Nephron (organoid): ENCODE results near the gene MTCL3.

ENCODE experiments used
- H3K27ac Mint-ChIP-seq, 3 experiments: 2 replicates each; pipeline ENCODE4 v1.8.0; 2020; ENCODE audit warnings: mixed read lengths in 3 of 3, mild to moderate bottlenecking in 2 of 3, moderate library complexity in 1 of 3
- H3K27me3 Mint-ChIP-seq: 2 replicates; pipeline ENCODE4 v1.8.0; 2021; ENCODE audit warnings: low read depth, mild to moderate bottlenecking, moderate library complexity, mixed read lengths
- H3K36me3 Mint-ChIP-seq: 2 replicates; pipeline ENCODE4 v1.8.0; 2020; ENCODE audit warnings: low read depth, mixed read lengths
- H3K4me1 Mint-ChIP-seq: 2 replicates; pipeline ENCODE4 v1.8.0; 2020; ENCODE audit warnings: mixed read lengths
- H3K4me3 Mint-ChIP-seq, 3 experiments: 2 replicates each; pipeline ENCODE4 v1.8.0; 2020; ENCODE audit warnings: mild to moderate bottlenecking in 3 of 3, mixed read lengths in 3 of 3, moderate library complexity in 2 of 3
- H3K9me3 Mint-ChIP-seq: 2 replicates; pipeline ENCODE4 v1.8.0; 2020; ENCODE audit warnings: mixed read lengths
- TF ChIP-seq, protein P1 (sequence below), 3 experiments: fragments of 200-600 bp; sonication (generic); IDR thresholded peaks; one replicate each; pipeline ENCODE4 v1.5.0; 2021; ENCODE audit warnings: antibody characterized with exemption in 3 of 3; ENCODE audit not compliant: unreplicated experiment in 3 of 3

The MTCL3 gene

DNA sequence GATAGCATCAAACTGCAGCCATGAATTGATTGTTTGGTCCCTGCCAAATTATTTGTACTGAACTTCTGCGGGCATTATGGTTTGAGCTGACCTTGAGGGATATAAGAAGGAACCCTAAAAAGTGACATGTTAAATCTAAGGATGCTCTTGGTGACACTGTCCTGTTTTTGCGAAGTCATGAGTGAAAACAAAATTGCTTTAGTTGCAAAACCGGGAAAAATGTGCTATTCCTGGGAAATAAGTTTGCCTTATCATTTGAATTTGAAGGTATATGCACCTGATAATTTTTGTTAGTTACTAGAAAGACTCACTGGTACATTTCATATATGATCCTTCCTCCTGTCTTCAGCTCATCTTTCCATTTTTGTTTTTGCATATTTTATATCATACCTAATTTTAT is 67.7 kb downstream of the MTCL3 start:
- TF ChIP-seq, protein P1, sequence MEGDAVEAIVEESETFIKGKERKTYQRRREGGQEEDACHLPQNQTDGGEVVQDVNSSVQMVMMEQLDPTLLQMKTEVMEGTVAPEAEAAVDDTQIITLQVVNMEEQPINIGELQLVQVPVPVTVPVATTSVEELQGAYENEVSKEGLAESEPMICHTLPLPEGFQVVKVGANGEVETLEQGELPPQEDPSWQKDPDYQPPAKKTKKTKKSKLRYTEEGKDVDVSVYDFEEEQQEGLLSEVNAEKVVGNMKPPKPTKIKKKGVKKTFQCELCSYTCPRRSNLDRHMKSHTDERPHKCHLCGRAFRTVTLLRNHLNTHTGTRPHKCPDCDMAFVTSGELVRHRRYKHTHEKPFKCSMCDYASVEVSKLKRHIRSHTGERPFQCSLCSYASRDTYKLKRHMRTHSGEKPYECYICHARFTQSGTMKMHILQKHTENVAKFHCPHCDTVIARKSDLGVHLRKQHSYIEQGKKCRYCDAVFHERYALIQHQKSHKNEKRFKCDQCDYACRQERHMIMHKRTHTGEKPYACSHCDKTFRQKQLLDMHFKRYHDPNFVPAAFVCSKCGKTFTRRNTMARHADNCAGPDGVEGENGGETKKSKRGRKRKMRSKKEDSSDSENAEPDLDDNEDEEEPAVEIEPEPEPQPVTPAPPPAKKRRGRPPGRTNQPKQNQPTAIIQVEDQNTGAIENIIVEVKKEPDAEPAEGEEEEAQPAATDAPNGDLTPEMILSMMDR (IDR thresholded peaks at IDR 0.05; ENCODE audit: unreplicated experiment in 3 of 3): no peak
- Mint-ChIP-seq H3K4me3 (no peak overlapping the region), H3K27me3 (no peaks in the 10 kb centered on the region), H3K36me3 (no peaks in the 10 kb centered on the region), H3K9me3 (no peaks in the 10 kb centered on the region), H3K27ac (no peak overlapping the region), H3K4me1 (peaks cover 25% of the 10 kb centered on the region)

DNA sequence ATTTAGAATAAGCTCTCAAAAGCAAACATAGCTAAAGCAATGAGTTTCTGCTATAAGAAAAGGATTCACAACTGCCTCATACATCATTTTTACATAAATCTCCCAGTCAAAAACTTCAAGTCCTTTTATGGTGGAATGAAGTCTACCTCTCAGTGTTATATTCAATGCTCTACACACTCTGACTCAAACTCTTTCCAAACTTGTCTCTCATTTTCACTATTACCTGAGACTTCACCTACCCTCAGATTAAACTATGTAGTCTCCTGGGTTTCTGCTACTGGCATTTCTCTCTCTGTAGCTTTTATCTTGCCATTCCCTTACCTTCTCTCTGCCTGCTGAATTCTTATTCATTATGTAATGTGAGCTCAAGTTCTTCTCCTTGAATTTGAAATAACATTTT is 71.4 kb downstream of the MTCL3 start:
- TF ChIP-seq, protein P1 (IDR thresholded peaks at IDR 0.05; ENCODE audit: unreplicated experiment in 3 of 3): no peak
- Mint-ChIP-seq H3K9me3 (no peaks in the 10 kb centered on the region), H3K4me3 (no peak overlapping the region), H3K27me3 (no peaks in the 10 kb centered on the region), H3K27ac (no peak overlapping the region), H3K4me1 (peaks cover 4% of the 10 kb centered on the region), H3K36me3 (no peaks in the 10 kb centered on the region)

DNA sequence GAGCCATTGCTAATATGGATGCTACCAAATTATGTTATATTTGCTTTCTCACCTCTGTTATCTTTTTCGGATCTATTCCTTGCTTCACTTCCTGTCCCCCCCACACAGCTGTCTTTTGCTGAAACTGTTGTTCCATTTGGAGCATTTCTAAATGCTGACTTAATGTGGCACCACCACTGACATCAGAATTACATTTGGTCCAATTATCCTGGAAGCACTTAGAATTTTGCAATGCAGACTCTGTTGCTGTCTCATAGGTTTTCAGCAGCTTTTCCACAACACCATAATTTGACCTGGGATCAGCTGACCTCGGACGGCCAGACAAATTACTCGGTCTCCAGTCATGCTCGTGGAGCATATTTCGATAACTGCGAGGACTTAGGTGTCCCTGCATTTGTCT is 72.8 kb downstream of the MTCL3 start:
- H3K27me3 Mint-ChIP-seq: no peaks in the 10 kb centered on the region
- H3K27ac Mint-ChIP-seq: no peak overlapping the region
- H3K4me3 Mint-ChIP-seq: no peak overlapping the region
- H3K36me3 Mint-ChIP-seq: no peaks in the 10 kb centered on the region
- TF ChIP-seq, protein P1 (IDR thresholded peaks at IDR 0.05; ENCODE audit: unreplicated experiment in 3 of 3): no peak
- no peaks in the 10 kb centered on the region for H3K4me1 Mint-ChIP-seq
- no peaks in the 10 kb centered on the region for H3K9me3 Mint-ChIP-seq

DNA sequence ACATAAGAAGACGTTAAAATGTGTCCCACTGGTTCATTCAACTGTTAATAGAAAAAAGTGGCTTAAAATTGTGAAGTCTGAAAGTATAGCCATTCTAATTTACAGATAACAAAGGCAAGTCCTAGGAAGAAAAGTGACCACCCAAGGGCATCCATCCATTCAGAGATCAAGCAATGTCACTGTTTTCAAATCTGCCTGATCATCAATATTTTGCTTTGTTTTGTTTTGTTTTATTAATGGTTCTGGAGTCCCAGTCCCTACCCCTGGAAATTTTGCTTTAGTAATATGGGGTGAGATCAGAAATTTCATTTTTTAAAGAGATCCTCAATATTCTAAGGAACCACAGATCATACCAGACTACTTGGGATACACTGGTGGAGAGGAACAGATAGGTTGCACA is 77.3 kb downstream of the MTCL3 start:
- H3K4me1 Mint-ChIP-seq: no peaks in the 10 kb centered on the region
- H3K9me3 Mint-ChIP-seq: no peaks in the 10 kb centered on the region
- no peak overlapping the region for H3K27ac Mint-ChIP-seq
- TF ChIP-seq, protein P1 (IDR thresholded peaks at IDR 0.05; ENCODE audit: unreplicated experiment in 3 of 3): no peak
- no peaks in the 10 kb centered on the region for H3K36me3 Mint-ChIP-seq
- no peak overlapping the region for H3K4me3 Mint-ChIP-seq
- no peaks in the 10 kb centered on the region for H3K27me3 Mint-ChIP-seq

DNA sequence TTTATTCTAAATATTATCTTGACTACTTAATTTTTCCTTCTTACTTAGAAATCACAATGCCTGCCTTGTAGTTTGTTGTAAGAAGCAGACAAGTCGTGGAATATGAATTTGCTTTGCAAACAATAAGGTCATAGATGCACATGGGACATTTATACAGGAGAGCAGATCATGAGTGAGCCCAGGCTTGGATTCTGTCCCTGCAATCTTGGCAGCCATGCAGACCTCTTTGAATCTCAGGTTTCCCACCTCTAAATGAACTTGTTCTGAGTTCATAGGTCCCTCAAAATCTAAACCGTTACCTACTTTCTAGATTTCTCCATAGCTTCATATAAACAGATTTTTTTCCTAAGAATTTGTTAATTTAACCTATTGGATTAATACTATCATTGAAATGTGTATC is 79.4 kb downstream of the MTCL3 start:
- TF ChIP-seq, protein P1 (IDR thresholded peaks at IDR 0.05; ENCODE audit: unreplicated experiment in 3 of 3): no peak
- Mint-ChIP-seq H3K27me3 (no peaks in the 10 kb centered on the region), H3K27ac (no peak overlapping the region), H3K9me3 (no peaks in the 10 kb centered on the region), H3K4me1 (no peaks in the 10 kb centered on the region), H3K36me3 (no peaks in the 10 kb centered on the region), H3K4me3 (no peak overlapping the region)

DNA sequence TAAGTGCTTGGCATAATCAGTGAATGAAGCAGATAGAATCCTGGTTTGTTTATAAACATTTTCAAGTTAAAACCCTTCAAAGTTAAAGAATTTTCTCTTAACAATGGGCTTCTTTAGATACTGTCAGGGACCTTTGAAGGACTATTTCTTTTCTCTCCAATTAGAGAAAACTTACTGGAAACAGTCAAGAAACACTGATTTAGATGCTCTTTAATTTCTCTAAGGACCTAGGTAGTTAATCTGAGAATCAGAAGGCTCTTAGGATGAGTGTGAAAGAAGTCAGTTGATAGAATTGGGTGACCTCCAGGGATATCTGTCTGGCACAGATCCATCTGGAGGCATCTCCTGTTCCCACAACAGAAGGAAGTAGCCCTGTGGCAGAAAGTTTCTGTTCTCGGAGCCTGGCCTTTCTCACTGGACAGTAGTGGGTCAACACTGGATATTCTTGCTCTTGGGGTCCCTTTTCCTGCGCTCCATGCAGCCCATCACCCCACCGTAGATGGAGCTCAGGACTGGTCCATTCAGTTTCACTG is 82.5 kb downstream of the MTCL3 start:
- no peaks in the 10 kb centered on the region for H3K36me3 Mint-ChIP-seq
- TF ChIP-seq, protein P1 (IDR thresholded peaks at IDR 0.05; ENCODE audit: unreplicated experiment in 3 of 3): no peak
- no peak overlapping the region for H3K4me3 Mint-ChIP-seq
- no peak overlapping the region for H3K27ac Mint-ChIP-seq
- no peaks in the 10 kb centered on the region for H3K27me3 Mint-ChIP-seq
- no peaks in the 10 kb centered on the region for H3K9me3 Mint-ChIP-seq
- H3K4me1 Mint-ChIP-seq: no peaks in the 10 kb centered on the region
